Astrocyte (in vitro differentiated cells and primary cell): ENCODE results near the gene STAB2.

Experiments
- CTCF ChIP-seq: IDR thresholded peaks from 2 replicates; pipeline ENCODE4 v1.5.1; 2011; ENCODE audit warnings: low read depth, mild to moderate bottlenecking, inconsistent platforms, low read length, moderate library complexity; ENCODE audit not compliant: insufficient read depth
- EZH2 ChIP-seq: IDR thresholded peaks from 2 replicates; pipeline ENCODE4 v1.6.1; 2012; ENCODE audit warnings: mild to moderate bottlenecking, low read length, inconsistent platforms; ENCODE audit not compliant: insufficient read depth

DNA sequence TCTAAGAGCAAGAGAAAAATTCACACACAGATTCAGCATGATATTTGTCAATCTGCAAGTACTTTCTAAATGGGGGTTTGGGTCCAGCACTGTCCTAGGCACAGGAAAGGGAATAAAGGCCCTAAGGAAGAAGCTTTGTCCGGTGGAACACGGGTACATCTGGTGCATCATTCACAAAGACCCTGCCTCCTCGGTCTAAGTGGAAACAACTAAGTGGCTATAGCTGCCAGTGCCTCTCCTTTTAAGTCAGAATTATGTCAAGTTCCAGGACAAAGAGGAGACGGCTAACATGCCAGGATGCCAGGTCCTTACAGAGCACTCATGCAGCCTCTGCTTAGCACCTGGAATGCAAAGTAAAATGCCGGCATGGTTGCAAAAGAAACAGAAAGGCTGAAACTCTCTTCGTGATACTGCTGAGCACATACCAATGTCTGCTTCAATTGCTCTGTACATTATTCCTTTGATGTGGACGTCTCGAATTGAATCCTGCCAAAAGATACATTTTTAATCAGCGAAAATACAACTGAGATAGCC lies 206.5 kb downstream of the STAB2 start:
- TF ChIP-seq CTCF (no peak), EZH2 (no peak)
